Stimulated activated CD8-positive, alpha-beta memory T cell treated with anti-CD3 and anti-CD28 coated beads, Interleukin-7, amount 100 ng/mL, for 48 hours (primary cell): ENCODE results near the gene AKAP6.

ENCODE experiments used
- DNase-seq, 2 donors: peaks; one replicate each; pipeline ENCODE4 v3.0.0-alpha.2; 2020; ENCODE audit warnings: low read depth in 1 of 2; ENCODE audit errors: extremely low read depth in 1 of 2

The AKAP6 gene

DNA sequence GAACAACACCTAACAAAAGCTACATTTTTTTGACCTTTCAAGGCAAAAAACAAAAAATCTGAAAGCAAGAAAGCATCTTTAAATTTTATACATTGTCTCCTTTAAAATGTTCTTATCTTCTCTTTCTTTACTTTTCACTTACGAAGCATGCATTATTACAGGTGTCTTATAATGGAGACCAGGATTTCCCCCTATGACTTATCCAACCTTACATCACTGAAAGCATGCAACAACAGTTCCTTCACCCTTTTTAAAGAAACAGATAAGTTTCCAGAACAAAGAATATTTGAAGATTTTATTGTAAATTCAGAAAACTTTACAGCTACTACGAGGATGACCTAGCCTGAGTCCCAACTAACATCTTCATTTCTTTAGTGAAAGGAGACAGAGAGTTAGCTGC is 277.2 kb downstream of the AKAP6 start:
- DNase-seq: no peak

DNA sequence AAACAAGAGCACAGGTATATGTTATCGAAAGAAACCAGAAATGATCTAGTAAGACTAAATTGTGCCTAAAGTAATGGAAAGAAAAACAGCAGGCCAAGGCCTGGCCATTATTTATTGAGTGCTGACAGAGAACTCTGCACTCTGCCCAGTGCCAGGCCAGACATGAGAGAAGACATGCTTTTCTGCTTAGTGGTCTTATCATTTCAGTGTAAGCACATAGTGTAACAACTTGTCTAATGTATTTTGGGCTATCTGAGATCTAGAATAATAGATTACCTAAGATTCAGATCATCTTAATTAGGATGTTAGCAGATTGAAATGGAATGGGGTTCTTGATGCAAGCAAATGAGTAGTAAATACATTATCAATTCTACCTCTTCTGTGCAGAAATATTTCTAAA is 278.3 kb downstream of the AKAP6 start:
- no peak for DNase-seq

DNA sequence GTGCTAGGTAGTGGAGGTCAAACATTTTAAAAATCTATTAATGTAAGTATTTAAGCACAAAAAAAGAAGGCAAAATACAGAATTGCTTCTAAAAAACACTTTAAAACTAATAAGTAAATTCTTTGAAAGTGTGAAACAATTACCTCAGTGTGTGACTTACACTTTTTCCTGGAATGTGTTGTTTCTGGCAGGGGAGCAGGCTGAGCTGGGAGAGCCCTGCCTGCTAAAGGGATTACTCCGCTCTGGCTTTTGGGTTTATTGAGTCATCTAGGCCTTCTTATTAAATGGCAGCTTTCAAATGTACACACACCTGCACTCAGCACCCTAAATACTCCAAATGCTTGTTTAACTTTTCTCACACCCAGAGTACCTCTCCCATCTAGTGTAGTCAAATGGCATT is 279.8 kb downstream of the AKAP6 start:
- DNase-seq: no peak

DNA sequence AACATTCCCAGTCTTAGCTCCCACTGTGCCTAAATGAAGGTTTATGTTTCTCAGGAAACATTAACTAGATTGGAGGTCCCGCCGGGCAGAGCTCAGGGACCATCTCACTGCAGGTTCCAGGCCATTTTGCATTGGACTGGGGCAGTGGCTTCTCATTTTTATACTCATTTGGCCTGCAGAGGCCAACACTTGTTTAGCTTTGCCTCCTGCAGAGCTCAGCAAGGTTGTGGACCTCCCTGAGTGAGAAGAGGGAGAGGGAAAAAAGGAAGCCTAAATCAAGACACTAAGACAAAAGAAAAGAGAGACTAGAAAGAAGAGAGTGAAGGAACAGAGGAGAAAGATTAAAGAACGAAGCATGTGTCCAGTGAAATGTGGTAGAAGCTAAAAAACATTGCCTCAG is 280.3 kb downstream of the AKAP6 start:
- no peak for DNase-seq

DNA sequence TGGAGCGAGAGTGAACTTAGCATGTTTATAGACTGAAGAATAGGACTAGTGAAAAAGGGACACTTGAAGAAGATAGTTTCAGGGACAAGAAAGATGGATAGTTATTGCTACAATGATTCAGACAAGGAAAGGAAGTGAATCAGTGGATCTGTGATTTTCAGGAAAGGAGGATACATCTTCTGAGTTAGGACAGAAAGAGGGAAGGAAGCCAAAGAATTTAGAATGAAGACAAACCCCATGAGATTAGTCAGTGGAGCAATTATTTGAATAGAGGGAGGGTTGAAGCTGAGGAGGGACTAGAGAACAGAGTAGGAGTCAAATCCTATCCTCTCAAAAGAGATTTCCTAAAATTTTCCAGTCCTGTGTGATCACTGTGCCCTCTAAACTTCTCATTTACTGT is 282.7 kb downstream of the AKAP6 start:
- DNase-seq: no peak

GRCh38 chr14:32618991-32619390 is 289.9 kb downstream of the AKAP6 start:
- DNase-seq: no peak

- no peak for DNase-seq
These were observed 291.2 kb downstream of the AKAP6 start for GRCh38 chr14:32620303-32620702.

- no peak for DNase-seq
These were observed 291.6 kb downstream of the AKAP6 start for GRCh38 chr14:32620724-32621123.

GRCh38 chr14:32621585-32621984 is 292.5 kb downstream of the AKAP6 start:
- no peak for DNase-seq

GRCh38 chr14:32622742-32623141 is 293.6 kb downstream of the AKAP6 start:
- DNase-seq: no peak

GRCh38 chr14:32623300-32624093 is 294.4 kb downstream of the AKAP6 start:
- DNase-seq: no peak

DNA sequence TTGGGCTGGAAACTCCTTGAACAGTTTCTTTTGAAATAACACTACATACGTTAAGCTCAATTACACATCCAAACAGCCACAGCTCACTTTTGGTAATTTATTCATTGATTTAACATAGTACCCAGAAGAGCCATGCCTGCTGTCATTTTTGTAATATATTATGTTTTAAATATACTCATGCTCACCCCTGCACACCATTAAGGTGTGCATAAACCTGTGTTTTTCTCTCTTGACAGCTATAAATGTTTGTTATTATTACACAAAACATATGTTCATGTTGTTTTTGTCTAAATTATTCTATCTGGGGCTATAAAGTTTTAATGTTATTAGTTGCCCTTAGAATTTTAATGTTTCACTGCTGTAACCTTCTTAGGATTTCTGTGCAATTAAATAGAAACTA is 296.1 kb downstream of the AKAP6 start:
- DNase-seq: no peak

DNA sequence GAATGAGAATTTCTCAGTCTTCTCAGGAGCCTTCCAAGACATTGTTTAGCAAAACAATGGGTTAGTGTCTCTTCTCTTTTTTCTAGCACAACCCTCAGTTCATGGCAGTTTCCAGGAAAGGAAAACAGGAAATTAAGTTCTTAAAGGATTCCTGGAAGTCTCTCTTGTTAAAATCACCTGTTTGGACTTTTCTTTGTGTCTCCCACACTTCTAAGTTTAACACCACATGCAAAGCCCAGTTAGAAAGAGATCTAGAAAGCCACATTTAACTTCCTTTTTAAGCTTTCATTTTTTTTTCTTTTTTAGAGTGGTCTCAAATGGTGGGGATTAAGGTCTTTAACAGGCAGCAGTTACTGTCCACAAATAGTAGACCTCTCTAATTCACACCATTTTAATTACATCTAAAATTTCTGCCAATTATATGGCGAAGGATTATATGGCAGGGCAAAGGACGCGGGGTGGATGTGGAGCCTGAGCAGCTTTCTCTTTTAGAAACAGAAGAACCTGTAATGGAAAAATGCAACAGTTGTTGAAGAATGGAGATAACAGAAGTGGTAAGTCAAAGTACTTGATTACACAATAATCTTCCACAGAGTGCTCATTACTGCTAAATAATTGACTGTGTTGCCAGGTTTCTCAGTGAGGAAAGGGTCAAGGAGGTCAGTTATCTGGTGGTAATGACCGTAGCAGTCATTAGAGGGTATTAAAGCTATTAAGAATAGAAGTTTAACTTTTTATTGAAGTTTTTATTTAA is 298.6 kb downstream of the AKAP6 start:
- DNase-seq: no peak

DNA sequence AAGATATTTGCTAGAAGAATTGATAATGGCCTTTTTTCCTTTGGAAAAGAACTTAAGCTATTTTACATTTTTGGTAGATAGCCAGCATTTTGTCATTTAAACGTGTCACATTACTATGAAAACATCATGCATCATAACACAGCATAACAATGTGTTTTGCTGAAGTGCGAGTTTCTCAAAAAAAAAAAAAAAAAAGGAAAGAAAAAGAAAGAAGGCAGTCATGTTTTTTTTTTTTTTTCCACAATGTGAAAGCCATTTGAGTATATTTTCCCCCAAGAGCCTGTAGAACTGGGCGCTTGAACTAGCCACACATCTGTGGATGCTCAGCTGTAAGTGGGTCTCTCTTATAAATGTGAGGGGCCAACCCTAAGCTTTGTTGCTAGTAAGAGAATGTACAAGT is 300.1 kb downstream of the AKAP6 start:
- no peak for DNase-seq

DNA sequence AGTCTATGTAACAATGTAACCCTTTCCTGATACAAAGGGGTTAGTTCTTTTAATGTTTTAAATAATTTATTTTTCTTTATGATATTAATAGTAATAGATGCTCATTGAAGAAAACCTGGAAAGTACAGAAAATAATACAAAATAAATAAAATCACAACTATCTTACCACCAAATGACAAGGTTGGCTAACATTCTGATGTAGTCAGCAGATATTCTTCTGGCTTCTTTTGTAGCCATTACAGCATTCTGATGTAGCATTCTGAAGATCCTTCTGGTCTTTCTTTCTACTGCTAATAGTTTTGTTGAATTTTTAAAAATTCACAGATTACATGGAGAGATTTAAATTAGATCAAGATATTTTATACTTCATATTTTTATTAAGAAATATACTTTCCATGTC is 301.6 kb downstream of the AKAP6 start:
- no peak for DNase-seq

- no peak for DNase-seq
These were observed 304.2 kb downstream of the AKAP6 start for GRCh38 chr14:32633224-32633859.

- no peak for DNase-seq
These were observed 304.8 kb downstream of the AKAP6 start for GRCh38 chr14:32633930-32634329.

GRCh38 chr14:32635061-32635719 is 306.1 kb downstream of the AKAP6 start:
- DNase-seq: no peak

DNA sequence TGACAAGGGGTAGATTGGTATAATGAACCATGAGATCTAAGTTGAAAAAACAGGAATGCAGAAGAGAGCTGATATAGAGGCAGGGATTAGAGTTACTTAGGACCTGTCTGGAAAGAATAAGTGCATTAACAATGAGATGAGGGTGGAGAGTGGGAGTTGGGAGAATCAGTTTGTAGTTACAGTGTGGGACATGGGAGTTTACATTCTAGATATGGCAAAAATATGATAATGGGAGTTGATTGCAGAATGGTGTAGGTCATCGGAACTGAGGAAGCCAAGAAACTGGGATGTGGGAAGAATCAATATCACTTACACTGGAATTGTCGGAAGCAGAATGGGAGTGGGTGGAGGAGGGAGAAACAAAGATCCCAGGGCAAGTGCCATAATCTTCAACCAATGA is 308.5 kb downstream of the AKAP6 start:
- DNase-seq: no peak

GRCh38 chr14:32639208-32639607 is 310.1 kb downstream of the AKAP6 start:
- no peak for DNase-seq

DNA sequence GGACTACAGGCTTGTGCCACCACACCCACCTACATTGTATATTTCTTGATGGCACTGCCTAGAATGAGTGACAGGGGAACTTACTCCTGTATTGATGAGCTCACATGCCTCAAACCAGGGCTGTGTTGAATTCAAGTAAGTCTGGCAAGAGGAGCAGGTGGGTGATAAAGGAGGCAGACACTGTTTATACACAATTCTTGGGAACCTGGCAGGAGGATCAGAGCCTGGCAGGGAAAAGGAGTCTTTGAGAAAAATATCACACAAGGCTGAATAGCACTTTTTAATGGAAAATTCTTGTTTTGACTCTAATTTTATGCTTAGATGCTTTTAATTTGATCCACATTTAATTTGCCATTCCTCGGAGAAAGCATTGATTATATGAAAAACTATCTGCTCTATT is 316.5 kb downstream of the AKAP6 start:
- no peak for DNase-seq
